Panc1 (cell line): ENCODE data around the gene CDC123.

Source experiments
- POLR2AphosphoS5 ChIP-seq: IDR thresholded peaks from 2 replicates; pipeline ENCODE4 v1.6.1; 2012; ENCODE audit warnings: mild to moderate bottlenecking, low read depth, low read length, moderate library complexity
- TF ChIP-seq, protein P1 (sequence below): fragments of 450-650 bp; IDR thresholded peaks from 2 replicates; pipeline ENCODE4 v1.5.1; 2017; ENCODE audit warnings: mild to moderate bottlenecking
- TF ChIP-seq, protein P2 (sequence below), 2 experiments: IDR thresholded peaks; 2 replicates each; pipeline ENCODE4 v1.6.1; 2011 to 2012; ENCODE audit warnings: low read depth in 2 of 2, control low read depth in 1 of 2, low read length in 1 of 2, mild to moderate bottlenecking in 1 of 2, moderate library complexity in 1 of 2; ENCODE audit not compliant: insufficient read depth in 1 of 2

DNA sequence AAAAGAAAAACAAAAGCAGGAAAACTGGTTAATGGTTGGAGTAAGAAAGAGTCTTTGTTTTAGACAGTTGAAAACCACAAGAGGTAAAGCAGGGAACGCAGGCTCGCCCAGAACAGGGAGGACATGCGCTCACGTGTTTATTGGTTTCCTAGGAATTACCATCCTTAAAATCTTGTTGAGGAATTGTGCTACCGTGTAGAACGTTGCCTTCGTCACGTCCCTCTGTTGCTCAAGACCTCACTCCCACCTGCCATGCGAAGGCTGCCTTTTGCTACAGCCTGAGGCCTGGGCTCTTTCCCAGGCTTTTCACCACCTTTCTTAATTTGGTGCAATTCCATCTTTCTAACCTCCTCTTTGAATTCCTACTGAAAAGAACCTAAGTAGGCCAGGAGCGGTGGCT lies 91.8 kb downstream of the CDC123 start:
- TF ChIP-seq, protein P1, sequence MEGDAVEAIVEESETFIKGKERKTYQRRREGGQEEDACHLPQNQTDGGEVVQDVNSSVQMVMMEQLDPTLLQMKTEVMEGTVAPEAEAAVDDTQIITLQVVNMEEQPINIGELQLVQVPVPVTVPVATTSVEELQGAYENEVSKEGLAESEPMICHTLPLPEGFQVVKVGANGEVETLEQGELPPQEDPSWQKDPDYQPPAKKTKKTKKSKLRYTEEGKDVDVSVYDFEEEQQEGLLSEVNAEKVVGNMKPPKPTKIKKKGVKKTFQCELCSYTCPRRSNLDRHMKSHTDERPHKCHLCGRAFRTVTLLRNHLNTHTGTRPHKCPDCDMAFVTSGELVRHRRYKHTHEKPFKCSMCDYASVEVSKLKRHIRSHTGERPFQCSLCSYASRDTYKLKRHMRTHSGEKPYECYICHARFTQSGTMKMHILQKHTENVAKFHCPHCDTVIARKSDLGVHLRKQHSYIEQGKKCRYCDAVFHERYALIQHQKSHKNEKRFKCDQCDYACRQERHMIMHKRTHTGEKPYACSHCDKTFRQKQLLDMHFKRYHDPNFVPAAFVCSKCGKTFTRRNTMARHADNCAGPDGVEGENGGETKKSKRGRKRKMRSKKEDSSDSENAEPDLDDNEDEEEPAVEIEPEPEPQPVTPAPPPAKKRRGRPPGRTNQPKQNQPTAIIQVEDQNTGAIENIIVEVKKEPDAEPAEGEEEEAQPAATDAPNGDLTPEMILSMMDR, result no peak
- no peak for TF ChIP-seq POLR2AphosphoS5
- TF ChIP-seq, protein P2, sequence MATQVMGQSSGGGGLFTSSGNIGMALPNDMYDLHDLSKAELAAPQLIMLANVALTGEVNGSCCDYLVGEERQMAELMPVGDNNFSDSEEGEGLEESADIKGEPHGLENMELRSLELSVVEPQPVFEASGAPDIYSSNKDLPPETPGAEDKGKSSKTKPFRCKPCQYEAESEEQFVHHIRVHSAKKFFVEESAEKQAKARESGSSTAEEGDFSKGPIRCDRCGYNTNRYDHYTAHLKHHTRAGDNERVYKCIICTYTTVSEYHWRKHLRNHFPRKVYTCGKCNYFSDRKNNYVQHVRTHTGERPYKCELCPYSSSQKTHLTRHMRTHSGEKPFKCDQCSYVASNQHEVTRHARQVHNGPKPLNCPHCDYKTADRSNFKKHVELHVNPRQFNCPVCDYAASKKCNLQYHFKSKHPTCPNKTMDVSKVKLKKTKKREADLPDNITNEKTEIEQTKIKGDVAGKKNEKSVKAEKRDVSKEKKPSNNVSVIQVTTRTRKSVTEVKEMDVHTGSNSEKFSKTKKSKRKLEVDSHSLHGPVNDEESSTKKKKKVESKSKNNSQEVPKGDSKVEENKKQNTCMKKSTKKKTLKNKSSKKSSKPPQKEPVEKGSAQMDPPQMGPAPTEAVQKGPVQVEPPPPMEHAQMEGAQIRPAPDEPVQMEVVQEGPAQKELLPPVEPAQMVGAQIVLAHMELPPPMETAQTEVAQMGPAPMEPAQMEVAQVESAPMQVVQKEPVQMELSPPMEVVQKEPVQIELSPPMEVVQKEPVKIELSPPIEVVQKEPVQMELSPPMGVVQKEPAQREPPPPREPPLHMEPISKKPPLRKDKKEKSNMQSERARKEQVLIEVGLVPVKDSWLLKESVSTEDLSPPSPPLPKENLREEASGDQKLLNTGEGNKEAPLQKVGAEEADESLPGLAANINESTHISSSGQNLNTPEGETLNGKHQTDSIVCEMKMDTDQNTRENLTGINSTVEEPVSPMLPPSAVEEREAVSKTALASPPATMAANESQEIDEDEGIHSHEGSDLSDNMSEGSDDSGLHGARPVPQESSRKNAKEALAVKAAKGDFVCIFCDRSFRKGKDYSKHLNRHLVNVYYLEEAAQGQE (IDR thresholded peaks at IDR 0.05; ENCODE audit: insufficient read depth in 1 of 2, low read depth in 2 of 2, low read length in 1 of 2), result no peak
